HG02571 (cell line): ENCODE data around the gene SPIN1.

Source experiments
- ATAC-seq: cut with Tn5 transposase; IDR thresholded peaks from one replicate; pipeline ENCODE4 v1.9.1; 2021; ENCODE audit warnings: mild to moderate bottlenecking, moderate library complexity; ENCODE audit not compliant: unreplicated experiment

SPIN1 gene

DNA sequence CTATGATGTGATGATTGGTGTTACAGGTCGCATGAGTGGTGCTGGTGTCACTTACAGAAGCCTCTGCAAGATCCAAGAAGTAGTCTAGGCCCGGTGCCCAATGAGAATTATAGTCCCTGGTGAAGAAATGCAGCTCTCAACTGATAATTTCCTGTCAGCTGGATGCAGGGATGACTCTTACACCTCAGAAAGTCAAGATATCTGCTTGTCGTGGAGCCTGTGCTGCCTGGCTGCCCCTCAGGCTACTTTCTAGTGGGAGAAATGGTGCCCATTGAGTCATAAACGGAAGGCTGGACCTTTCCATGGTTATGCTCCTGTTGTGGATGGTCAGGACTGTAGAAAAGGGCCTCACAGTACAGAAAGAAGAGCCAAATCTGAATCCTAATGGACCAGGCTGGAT lies 99.9 kb downstream of the SPIN1 start:
- no peak for ATAC-seq

DNA sequence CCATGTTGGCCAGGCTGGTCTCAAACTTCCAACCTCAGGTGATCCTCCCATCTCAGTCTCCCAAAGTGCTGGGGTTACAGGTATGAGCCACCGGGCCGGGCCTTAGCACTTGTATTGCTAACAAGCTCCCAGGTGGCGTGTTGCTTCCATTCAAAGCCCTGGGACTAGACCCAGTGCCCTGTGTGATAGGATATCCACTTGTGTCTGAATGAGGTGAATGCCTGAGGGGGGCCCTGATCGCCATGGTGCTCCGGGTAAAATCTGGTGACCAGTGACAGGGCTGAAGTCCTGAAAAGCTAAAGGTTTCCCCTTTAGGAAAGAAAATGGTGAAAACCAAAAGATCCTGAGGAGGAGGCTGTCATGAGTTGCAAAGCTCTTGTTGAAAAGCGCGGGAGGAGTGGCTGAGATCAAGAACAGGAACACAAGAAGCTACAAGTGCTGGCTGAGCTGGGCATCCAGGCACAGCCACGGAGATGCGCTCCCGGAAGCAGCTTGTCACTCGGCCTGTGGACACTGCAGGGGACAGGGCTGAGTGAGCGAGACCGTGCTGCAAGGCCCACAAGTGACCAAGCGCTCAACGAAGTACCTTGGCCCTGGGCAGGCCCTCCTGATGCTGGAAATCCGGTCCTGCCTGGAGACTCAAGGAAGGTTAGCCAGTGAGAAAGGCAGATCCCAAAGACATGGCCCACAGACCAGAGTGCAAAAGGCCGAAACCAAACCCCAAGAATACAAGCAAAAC lies 106.9 kb downstream of the SPIN1 start:
- ATAC-seq, result no peak

DNA sequence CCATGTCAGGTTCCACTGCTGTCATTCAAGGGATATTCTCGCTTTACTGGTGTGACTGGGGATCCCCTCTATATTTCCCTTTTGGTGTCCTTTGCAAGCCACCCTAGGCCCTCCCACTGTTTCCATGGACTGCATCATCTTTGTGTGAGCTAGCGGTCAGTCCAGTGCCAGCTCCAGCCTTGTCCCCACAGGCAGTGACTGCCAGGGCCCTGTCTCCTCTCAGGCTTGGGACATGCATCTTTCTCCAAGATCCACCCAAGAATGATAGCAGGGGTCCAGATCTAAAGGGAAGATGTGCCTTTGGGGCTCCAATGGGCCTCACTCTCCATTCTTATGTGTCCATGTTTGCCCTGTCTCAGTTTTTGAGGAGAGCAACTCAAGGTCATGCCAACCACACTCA lies 109.0 kb downstream of the SPIN1 start:
- ATAC-seq, result no peak

DNA sequence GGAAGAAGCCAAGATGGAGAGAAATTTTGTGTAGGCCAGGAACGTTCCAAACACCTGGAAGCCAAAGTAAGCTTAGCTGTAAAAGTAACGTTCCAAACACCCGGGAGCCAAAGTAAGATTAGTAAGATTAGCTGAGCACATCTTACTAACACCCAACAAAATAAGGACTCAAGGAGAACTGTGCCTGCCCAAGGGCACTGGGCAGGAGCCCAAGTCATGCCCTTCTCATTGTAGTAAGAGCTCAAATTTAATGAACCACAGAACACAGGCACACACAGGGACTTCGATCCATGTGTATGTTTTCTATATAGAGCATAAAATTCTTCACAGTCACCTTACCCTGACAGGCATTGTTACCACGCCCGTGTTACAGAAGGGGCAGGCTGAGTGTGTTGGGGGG lies 110.6 kb downstream of the SPIN1 start:
- no peak for ATAC-seq

DNA sequence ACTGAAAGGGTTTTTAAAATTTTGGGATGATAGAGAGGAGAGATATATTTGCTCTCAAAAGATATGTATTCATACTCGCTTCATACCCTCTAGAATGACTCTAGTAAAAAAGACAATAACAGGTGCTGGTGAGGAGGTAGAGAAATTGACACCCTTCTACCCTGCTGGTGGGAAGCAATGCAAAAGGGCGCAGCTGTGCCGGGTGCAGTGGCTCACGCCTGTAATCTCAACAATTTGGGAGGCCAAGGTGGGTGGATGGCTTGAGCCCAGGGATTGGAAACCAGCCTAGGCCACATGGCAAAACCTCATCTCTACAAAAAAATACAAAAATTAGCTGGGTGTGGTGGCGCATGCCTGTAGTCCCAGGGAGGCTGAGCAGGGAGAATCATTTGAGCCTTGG lies 112.8 kb downstream of the SPIN1 start:
- ATAC-seq, result no peak

DNA sequence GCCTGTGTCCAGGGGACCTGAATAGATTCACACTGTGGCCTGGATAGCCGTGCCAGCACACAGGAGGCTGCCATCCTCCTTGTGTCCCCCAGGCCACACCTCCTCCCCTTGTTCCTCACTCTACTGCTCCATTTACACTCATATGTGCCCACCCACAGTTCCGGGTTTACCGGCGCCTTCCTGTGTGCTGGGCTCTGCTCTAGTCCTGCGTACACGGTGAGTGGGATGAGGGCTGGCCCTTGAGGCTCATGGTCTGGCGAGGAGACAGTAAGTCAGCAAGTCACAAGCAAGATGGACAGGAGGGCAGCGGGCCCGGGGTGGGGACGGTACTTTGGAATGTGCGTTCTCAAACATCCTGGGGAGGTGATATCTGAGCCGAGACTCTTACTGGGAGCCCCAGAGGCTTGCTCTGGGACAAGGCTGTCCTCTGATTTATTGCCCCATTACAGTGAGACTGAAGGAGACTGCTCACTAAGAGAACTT lies 114.3 kb downstream of the SPIN1 start:
- ATAC-seq, result no peak

DNA sequence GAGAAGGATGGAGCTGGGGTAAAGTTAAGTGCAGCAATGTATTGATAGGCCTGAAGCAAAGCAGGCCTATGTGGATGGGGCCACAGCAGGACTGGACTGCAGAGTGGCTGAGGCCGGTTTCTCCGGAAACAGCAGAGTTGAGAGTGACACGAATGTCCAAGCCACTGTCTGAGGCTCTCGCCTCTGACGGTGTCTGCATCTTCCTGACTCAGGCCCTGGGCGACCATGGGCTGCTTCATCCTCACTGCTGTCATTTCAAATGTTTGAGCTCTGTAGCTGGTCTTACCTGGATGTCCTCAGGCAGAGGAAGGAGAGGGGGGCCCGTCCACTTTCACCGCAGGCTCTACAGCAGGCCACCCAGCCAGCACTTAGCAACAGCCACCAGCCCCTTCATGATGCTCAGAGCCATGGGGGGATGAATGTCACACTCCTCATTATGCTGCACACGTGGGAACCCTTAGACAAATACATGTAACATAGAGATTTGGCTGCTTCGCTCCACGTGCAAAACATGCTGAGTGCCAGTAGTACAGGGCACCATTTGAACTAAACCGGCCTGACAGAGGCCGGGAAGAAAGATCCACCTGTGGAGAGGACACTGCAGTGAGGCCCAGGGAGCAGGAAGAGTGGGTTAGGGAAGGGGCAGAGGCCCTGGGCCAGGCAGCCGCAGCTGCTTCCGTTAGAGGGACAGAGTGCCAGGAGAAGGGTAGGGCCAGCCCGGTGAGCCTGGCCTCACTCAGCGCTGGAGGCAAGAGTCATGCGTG lies 115.0 kb downstream of the SPIN1 start:
- no peak for ATAC-seq

DNA sequence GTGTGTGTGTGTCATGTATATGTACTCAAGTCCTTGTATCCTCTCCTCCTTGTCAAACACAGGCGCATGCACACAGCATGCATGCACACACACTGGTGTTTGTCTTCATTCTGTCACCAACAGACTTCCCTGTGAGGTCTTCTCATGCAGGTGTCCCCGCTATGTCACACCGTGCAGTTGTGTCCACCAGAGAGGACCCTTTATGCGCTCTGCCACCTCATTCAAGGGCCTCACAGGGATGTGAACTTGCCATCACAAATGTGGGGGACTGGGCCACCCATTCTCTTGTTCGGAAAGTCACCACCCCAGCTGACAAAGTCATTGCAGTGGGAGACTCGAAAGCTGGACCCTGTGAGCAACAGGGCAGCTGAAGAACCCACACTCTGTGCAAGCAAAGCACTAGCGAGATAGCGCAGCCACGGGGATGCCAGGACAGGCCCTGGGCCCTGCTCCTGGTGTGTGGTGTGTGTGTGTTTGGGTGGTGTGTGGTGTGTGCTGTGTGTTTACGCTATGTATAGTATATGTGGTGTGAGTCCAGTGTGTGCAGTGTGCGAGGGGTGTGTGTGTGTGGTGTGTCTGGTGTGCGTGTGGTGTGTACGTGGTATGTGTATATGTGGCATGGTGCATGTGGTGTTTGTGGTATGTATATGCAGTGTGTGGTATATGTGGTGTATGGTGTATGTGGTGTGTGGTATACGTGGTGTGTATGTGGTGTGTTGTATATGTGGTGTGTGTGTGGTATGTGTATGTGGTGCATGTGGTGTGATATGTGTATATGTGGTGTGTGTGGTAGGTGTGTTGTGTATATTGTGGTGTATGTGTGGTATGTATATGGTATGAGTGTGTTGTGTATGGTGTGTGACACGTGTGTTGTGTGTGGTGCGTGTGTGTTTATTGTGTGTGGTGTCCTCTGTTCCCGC lies 115.9 kb downstream of the SPIN1 start:
- no peak for ATAC-seq

DNA sequence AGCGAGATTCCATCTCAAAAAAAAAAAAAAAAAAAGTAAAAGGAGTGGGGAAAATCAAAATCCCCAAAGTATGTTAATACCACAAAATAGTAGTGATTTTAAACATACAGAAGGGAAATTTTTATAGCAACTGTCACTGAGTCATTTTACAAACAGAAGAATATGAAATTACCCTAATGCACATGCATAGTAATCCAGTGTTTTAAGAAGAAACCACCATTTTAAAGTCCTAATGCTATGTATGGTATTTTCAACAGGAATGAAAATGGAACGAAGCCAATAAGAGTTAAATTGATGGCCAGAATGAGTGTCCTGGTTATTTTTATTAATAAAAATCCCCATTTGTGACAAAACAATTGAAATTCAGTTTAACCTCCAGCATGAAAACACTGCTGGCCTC lies 120.1 kb downstream of the SPIN1 start:
- no peak for ATAC-seq

DNA sequence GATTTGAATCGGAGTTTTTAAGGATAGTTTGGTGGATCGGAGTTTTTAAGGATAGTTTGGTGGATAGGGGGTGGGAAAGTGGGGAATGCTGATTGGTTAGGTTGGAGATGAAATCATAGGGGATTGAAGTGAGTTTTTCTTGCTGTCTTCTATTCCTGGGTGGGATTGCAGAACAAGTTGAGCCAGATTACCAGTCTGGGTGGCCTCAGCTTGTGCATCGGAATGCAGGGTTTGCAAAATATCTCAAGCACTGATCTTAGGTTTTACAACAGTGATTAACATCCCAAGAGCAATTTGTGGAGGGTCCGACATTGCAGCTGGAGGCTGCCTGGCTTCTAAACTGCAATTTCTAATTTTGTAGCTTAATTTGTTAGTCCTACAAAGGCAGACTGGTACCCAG lies 123.7 kb downstream of the SPIN1 start:
- ATAC-seq, result no peak

DNA sequence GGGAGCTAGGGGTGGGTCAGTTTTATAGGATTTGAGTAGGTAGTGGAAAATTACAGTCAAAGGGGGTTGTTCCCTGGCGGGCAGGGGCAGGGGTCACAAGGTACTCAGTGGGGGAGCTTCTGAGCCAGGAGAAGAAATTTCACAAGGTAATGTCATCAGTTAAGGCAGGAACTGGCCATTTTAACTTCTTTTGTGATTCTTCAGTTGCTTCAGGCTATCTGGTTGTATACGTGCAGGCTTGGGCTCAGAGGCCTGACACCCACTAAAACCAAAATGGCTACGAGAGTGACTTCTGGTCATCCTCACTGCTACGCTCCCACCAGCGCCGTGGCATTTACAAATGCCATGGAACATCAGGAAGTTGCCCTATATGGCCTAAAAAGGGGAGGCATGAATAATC lies 126.0 kb downstream of the SPIN1 start:
- no peak for ATAC-seq

DNA sequence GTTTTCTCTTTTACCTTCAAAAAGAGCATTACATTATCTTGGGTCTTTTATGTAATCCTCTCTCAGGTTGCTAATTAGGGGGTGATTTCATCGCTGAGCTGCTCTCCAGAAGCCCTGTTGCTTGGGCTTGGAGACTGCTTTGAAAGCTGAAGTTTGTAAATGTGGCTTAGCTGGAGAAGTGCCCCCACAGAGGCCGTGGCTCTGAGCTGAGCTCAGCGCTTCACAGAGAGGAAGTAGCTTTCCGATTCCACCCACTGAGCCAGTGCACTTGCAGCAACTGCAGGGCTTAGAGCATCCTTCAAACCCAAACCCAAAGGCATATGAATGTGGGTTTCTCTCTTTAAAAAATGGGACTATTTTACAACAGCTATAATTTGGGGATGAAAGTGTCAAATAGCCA lies 133.1 kb downstream of the SPIN1 start:
- no peak for ATAC-seq

DNA sequence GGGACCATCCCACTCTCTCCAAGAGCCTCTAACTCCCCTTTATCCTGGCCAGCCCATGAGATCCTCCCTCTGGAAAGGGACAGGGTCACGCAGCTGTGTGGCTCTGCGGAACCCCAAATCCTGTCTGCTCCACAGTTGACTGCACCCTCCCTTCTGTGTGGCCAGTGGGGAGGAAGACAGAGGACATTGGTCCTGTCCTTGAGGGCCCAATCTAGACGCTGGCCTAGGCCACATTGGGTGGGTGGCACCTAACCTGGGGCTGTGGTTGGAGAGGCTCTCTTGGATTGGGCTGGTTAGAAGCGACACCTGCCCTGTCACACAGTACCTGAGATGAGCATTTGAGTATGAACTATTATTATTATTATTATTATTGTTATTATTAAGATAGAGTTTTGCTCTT lies 134.1 kb downstream of the SPIN1 start:
- no peak for ATAC-seq

DNA sequence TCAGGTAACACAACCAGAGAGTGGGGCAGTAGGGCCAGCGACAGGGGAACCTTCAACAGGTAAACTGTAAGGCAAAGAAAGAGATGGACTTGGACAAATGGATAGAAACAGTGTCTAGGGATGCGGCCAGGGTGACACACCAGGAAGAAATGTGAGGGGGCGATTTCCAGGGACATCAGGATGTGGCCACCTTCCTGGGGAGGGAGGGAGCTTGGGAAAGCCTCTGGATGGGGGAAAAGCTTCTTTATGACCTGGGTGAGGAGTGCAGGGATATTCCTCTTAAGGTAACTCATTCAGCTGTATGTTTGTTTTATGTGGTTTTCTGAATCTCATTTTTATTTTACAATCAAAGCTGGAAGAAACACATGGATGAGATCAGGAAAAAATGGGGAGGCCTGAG lies 134.8 kb downstream of the SPIN1 start:
- ATAC-seq, result no peak

DNA sequence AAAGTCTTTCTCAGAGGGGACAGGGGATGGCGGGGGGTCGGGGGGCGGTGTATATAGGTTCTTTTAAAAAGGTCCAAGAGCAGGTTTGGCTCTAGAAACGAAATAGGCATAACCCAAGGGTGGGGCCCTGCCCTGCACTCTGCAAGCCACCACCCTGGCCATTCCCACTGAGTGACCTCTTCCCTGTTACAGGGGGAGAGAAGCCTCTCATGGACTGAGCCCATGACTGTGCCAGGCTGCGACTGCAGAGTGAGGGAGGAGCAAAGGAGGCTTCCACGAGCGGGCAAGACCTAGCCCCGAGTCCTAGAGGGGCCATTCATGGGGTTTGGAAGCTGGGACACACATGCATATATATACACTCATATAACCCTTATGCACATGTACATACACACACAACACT lies 136.7 kb downstream of the SPIN1 start:
- no peak for ATAC-seq

DNA sequence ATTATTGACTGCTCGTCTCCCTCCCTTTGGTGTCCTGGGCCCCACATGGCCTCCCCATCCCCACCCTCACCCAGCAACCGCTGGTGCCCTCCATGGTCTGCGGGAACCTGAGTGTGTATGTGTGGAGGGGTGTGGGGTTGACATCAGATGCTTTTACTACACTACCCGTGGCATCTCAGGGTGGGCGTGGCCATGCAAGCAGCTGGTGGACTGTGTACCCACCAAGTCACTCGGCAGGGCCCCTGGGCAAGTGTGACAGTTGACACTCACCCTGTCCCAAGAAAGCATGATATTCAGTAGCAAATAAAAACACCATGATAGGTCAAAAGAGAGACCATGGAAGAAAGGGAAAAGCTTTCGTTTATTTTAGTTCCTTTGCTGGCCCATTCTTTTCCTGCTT lies 139.4 kb downstream of the SPIN1 start:
- ATAC-seq, result no peak
